A549 (cell line): ENCODE measurements around the gene MAP3K20.

Experiments
- BHLHE40 ChIP-seq: IDR thresholded peaks from 2 replicates; pipeline ENCODE4 v1.6.1; 2012; ENCODE audit warnings: low read depth, low read length, inconsistent platforms
- CBX8 ChIP-seq: fragments of 200-600 bp; sonication (generic); IDR thresholded peaks from 2 replicates; pipeline ENCODE4 v1.6.1; 2016
- CEBPB ChIP-seq, 2 experiments: fragments of >200 bp in 1 of 2; sonication (Bioruptor Twin) in 1 of 2; formaldehyde crosslinking in 1 of 2; IDR thresholded peaks; 2 replicates each; pipeline ENCODE4 v1.6.1; 2012 to 2016
- EP300 ChIP-seq, 2 experiments: fragments of >200 bp; sonication (Bioruptor Twin); formaldehyde crosslinking; IDR thresholded peaks; 2 replicates in 1 of 2; 3 replicates in 1 of 2; pipeline ENCODE4 v1.6.1; 2016 to 2017
- HOXB5 ChIP-seq: fragments of 250-450 bp; sonication (Bioruptor Pico); IDR thresholded peaks from 2 replicates; pipeline ENCODE4 v1.5.0; 2020; ENCODE audit warnings: mild to moderate bottlenecking, moderate library complexity
- MAFK ChIP-seq: fragments of 450-650 bp; IDR thresholded peaks from 2 replicates; pipeline ENCODE4 v1.6.1; 2014; ENCODE audit not compliant: partially characterized antibody
- POLR2A ChIP-seq: IDR thresholded peaks from 2 replicates; pipeline ENCODE4 v1.6.1; 2012; ENCODE audit warnings: mild to moderate bottlenecking, low read length
- RNF2 ChIP-seq: fragments of 200-600 bp; sonication (generic); IDR thresholded peaks from 2 replicates; pipeline ENCODE4 v1.6.1; 2016; ENCODE audit warnings: low read depth, mild to moderate bottlenecking, antibody characterized with exemption, moderate library complexity, borderline replicate concordance
- SREBF2 ChIP-seq: fragments of 450-650 bp; IDR thresholded peaks from 2 replicates; pipeline ENCODE4 v1.6.1; 2014; ENCODE audit warnings: mild to moderate bottlenecking, moderate library complexity
- TP53 ChIP-seq: fragments of 250-450 bp; sonication (Bioruptor Pico); IDR thresholded peaks from 2 replicates; pipeline ENCODE4 v1.5.0; 2021; ENCODE audit warnings: mild to moderate bottlenecking, moderate library complexity
- ZFP36 ChIP-seq: fragments of 450-650 bp; IDR thresholded peaks from 2 replicates; pipeline ENCODE4 v1.6.1; 2014; ENCODE audit warnings: borderline replicate concordance; ENCODE audit not compliant: partially characterized antibody
- TF ChIP-seq, protein P1 (sequence below): fragments of >200 bp; sonication (Bioruptor Twin); formaldehyde crosslinking; IDR thresholded peaks from 3 replicates; pipeline ENCODE4 v1.5.1; 2016
- TF ChIP-seq, protein P2 (sequence below): IDR thresholded peaks from 2 replicates; pipeline ENCODE4 v1.6.1; 2012
- TF ChIP-seq, protein P3 (sequence below): fragments of 150-350 bp; IDR thresholded peaks from 2 replicates; pipeline ENCODE4 v1.6.1; 2014; ENCODE audit warnings: low read depth, mild to moderate bottlenecking, low read length

DNA sequence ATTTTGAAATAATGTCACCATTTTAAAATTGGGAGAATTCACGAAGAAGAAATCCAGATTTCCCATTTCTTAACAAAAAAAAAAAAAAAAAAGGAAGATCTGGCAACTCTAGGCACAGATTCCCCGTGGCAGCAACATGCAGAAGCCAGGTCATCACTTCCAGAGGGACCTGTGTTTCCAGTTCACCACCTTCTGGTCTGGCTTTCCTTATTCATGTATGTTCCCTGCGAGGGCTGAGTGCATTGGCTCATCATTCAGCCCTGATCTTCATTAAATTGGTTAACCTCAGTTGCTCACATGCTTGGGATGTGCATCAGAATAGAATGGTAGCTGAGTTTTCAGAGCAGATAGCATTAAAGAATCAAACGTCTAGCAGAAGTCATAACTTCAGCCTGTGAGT lies 25.0 kb upstream of the MAP3K20 start:
- TF ChIP-seq CBX8 (no peak), SREBF2 (no peak), RNF2 (no peak), POLR2A (no peak), ZFP36 (no peak), BHLHE40 (no peak), HOXB5 (no peak), EP300 (IDR thresholded peaks at IDR 0.05) (no peak), MAFK (no peak), TP53 (no peak), CEBPB (IDR thresholded peaks at IDR 0.05) (no peak)
- TF ChIP-seq, protein P1, sequence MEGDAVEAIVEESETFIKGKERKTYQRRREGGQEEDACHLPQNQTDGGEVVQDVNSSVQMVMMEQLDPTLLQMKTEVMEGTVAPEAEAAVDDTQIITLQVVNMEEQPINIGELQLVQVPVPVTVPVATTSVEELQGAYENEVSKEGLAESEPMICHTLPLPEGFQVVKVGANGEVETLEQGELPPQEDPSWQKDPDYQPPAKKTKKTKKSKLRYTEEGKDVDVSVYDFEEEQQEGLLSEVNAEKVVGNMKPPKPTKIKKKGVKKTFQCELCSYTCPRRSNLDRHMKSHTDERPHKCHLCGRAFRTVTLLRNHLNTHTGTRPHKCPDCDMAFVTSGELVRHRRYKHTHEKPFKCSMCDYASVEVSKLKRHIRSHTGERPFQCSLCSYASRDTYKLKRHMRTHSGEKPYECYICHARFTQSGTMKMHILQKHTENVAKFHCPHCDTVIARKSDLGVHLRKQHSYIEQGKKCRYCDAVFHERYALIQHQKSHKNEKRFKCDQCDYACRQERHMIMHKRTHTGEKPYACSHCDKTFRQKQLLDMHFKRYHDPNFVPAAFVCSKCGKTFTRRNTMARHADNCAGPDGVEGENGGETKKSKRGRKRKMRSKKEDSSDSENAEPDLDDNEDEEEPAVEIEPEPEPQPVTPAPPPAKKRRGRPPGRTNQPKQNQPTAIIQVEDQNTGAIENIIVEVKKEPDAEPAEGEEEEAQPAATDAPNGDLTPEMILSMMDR, result no peak
- TF ChIP-seq, protein P2, sequence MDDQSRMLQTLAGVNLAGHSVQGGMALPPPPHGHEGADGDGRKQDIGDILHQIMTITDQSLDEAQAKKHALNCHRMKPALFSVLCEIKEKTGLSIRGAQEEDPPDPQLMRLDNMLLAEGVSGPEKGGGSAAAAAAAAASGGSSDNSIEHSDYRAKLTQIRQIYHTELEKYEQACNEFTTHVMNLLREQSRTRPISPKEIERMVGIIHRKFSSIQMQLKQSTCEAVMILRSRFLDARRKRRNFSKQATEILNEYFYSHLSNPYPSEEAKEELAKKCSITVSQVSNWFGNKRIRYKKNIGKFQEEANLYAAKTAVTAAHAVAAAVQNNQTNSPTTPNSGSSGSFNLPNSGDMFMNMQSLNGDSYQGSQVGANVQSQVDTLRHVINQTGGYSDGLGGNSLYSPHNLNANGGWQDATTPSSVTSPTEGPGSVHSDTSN, result no peak
- TF ChIP-seq, protein P3, sequence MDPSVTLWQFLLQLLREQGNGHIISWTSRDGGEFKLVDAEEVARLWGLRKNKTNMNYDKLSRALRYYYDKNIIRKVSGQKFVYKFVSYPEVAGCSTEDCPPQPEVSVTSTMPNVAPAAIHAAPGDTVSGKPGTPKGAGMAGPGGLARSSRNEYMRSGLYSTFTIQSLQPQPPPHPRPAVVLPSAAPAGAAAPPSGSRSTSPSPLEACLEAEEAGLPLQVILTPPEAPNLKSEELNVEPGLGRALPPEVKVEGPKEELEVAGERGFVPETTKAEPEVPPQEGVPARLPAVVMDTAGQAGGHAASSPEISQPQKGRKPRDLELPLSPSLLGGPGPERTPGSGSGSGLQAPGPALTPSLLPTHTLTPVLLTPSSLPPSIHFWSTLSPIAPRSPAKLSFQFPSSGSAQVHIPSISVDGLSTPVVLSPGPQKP, result no peak
